Small intestine (tissue), 7 donors: ENCODE data around the gene CARD19. TPM values are rescaled to one million over a fixed set of nuclear protein-coding genes. Genes with fewer than 3 reads are reported as not detected.

Experiments used
- DNase-seq, 2 donors: peaks; one replicate each; pipeline versions ENCODE4 v3.0.0 to v3.0.0-alpha.2; 2013
- FAIRE-seq: peaks from 2 replicates; lab custom pipeline; 2012; peaks lifted over from hg19 to GRCh38; lab: Jason Lieb, UNC
- H3K27ac ChIP-seq, 3 donors: one replicate each; pipeline ENCODE4 v1.5.1; 2013; ENCODE audit warnings: low read length in 2 of 3, mild to moderate bottlenecking in 2 of 3, control low read depth in 1 of 3, inconsistent platforms in 1 of 3, low read depth in 1 of 3, moderate library complexity in 1 of 3
- H3K27me3 ChIP-seq, 3 donors: one replicate each; pipeline ENCODE4 v1.6.1; 2013; ENCODE audit warnings: low read length in 3 of 3, inconsistent platforms in 1 of 3; ENCODE audit not compliant: control insufficient read depth in 3 of 3, insufficient read depth in 3 of 3
- H3K36me3 ChIP-seq, 3 donors: one replicate each; pipeline ENCODE4 v1.6.1; 2013; ENCODE audit warnings: low read length in 3 of 3, inconsistent platforms in 1 of 3, low read depth in 1 of 3, mild to moderate bottlenecking in 1 of 3, moderate library complexity in 1 of 3; ENCODE audit not compliant: control insufficient read depth in 3 of 3, insufficient read depth in 2 of 3
- H3K4me1 ChIP-seq, 3 donors: one replicate each; pipeline ENCODE4 v1.6.1; 2013; ENCODE audit warnings: low read length in 2 of 3, inconsistent platforms in 1 of 3, low read depth in 1 of 3, mild to moderate bottlenecking in 1 of 3, moderate library complexity in 1 of 3; ENCODE audit not compliant: control insufficient read depth in 3 of 3, insufficient read depth in 2 of 3
- H3K4me3 ChIP-seq, 3 donors: one replicate each; pipeline ENCODE4 v1.5.1; 2013; ENCODE audit warnings: low read length in 3 of 3, control low read depth in 1 of 3, inconsistent platforms in 1 of 3, low read depth in 1 of 3, mild to moderate bottlenecking in 1 of 3, moderate library complexity in 1 of 3
- H3K9me3 ChIP-seq, 2 donors: one replicate each; pipeline ENCODE4 v1.6.1; 2013; ENCODE audit warnings: low read depth in 1 of 2, low read length in 1 of 2; ENCODE audit not compliant: control insufficient read depth in 2 of 2, insufficient read depth in 1 of 2
- WGBS, 3 donors: extraction: QIAGEN DNeasy Blood & Tissue Kit; methylation state at CpG; one replicate each; pipeline ENCODE4 v1.1.7; 2013; 5-methylcytosine and 5-hydroxymethylcytosine counted together
- polyA plus RNA-seq, 4 donors: library from polyadenylated mRNA; stranded (reverse) in 3 of 4; unstranded in 1 of 4; fragments of 200-250 nt in 3 of 4; fragments of 120-200 nt in 1 of 4; gene quantifications; one replicate each; pipeline versions ENCODE4 v1.2.1 to v1.2.3, GENCODE V29; 2013
- donor health status: healthy with polysubstance abuse.
- donor health status: control.
- donor health status: control.
- donor health status: Bipolar disorder and iron deficiency.
- donor health status: healthy.

Gene CARD19
- polyA plus RNA-seq, 4 donors = 32.7 to 45.6 (median 42.1) TPM

GRCh38 chr9:93119953-93120845 lies 24.2 kb downstream of the CARD19 start:
- H3K27ac ChIP-seq = peak overlapping the region in 1 of 3 donors; percentile 71
- no peak for FAIRE-seq
- DNase-seq = peak; percentile 55 to 71
- peaks cover 0 to 17% (median 0%) of the 10 kb centered on the region in 3 donors for H3K4me1 ChIP-seq
- H3K9me3 ChIP-seq = no peaks in the 10 kb centered on the region
- H3K36me3 ChIP-seq = peaks cover 0 to 56% (median 0%) of the 10 kb centered on the region in 3 donors
- no peak overlapping the region for H3K4me3 ChIP-seq
- 52 to 59% (median 56%) methylated on average over 20 to 23 of the region's 23 CpGs for WGBS, 3 donors
- H3K27me3 ChIP-seq = no peaks in the 10 kb centered on the region

GRCh38 chr9:93120846-93121315 lies 24.9 kb downstream of the CARD19 start:
- no peak for FAIRE-seq
- H3K36me3 ChIP-seq = peaks cover 0 to 62% (median 0%) of the 10 kb centered on the region in 3 donors
- no peaks in the 10 kb centered on the region for H3K27me3 ChIP-seq
- H3K27ac ChIP-seq = no peak overlapping the region
- peaks cover 0 to 17% (median 0%) of the 10 kb centered on the region in 3 donors for H3K4me1 ChIP-seq
- no peaks in the 10 kb centered on the region for H3K9me3 ChIP-seq
- 85 to 90% (median 86%) methylated on average over 10 to 11 of the region's 11 CpGs for WGBS, 3 donors
- no peak for DNase-seq
- no peak overlapping the region for H3K4me3 ChIP-seq

GRCh38 chr9:93121316-93122241 lies 25.6 kb downstream of the CARD19 start:
- DNase-seq = no peak
- H3K9me3 ChIP-seq = no peaks in the 10 kb centered on the region
- H3K36me3 ChIP-seq = peaks cover 0 to 69% (median 0%) of the 10 kb centered on the region in 3 donors
- no peak for FAIRE-seq
- no peaks in the 10 kb centered on the region for H3K27me3 ChIP-seq
- H3K4me3 ChIP-seq = no peak overlapping the region
- 87 to 89% (median 87%) methylated on average over 20 of the region's 20 CpGs for WGBS, 3 donors
- no peak overlapping the region for H3K27ac ChIP-seq
- peaks cover 0 to 19% (median 0%) of the 10 kb centered on the region in 3 donors for H3K4me1 ChIP-seq

GRCh38 chr9:93122721-93123221 lies 26.8 kb downstream of the CARD19 start:
- Histone ChIP-seq H3K36me3 (peaks cover 0 to 73% (median 0%) of the 10 kb centered on the region in 3 donors), H3K9me3 (no peaks in the 10 kb centered on the region), H3K27ac (no peak overlapping the region), H3K4me3 (no peak overlapping the region), H3K27me3 (no peaks in the 10 kb centered on the region), H3K4me1 (peaks cover 0 to 25% (median 0%) of the 10 kb centered on the region in 3 donors)
- FAIRE-seq (no peak), DNase-seq (no peak)
- 89 to 91% (median 91%) methylated on average over 14 of the region's 14 CpGs for WGBS, 3 donors

GRCh38 chr9:93123561-93124283 lies 27.7 kb downstream of the CARD19 start:
- no peak overlapping the region for H3K4me3 ChIP-seq
- peaks cover 0 to 81% (median 0%) of the 10 kb centered on the region in 3 donors for H3K36me3 ChIP-seq
- 81 to 83% (median 83%) methylated on average over 14 of the region's 14 CpGs for WGBS, 3 donors
- no peak overlapping the region for H3K27ac ChIP-seq
- no peak for DNase-seq
- H3K4me1 ChIP-seq = peaks cover 0 to 25% (median 0%) of the 10 kb centered on the region in 3 donors
- H3K9me3 ChIP-seq = no peaks in the 10 kb centered on the region
- H3K27me3 ChIP-seq = no peaks in the 10 kb centered on the region
- FAIRE-seq = no peak

- H3K36me3 ChIP-seq = peaks cover 0 to 88% (median 0%) of the 10 kb centered on the region in 3 donors
- H3K27me3 ChIP-seq = no peaks in the 10 kb centered on the region
- H3K9me3 ChIP-seq = no peaks in the 10 kb centered on the region
- H3K27ac ChIP-seq = no peak overlapping the region
- DNase-seq (no peak), FAIRE-seq (no peak)
- H3K4me1 ChIP-seq = peaks cover 0 to 20% (median 0%) of the 10 kb centered on the region in 3 donors
- WGBS, 3 donors = 93 to 94% (median 94%) methylated on average over 16 of the region's 16 CpGs
- no peak overlapping the region for H3K4me3 ChIP-seq
Measured at GRCh38 chr9:93124793-93125192, 28.8 kb downstream of the CARD19 start.

GRCh38 chr9:93125331-93125894 lies 29.4 kb downstream of the CARD19 start:
- DNase-seq = no peak
- H3K4me3 ChIP-seq = no peak overlapping the region
- no peaks in the 10 kb centered on the region for H3K27me3 ChIP-seq
- H3K36me3 ChIP-seq = peaks cover 0 to 89% (median 0%) of the 10 kb centered on the region in 3 donors
- peaks cover 0 to 15% (median 0%) of the 10 kb centered on the region in 3 donors for H3K4me1 ChIP-seq
- WGBS, 3 donors = 94 to 96% (median 95%) methylated on average over 10 of the region's 10 CpGs
- FAIRE-seq = no peak
- H3K27ac ChIP-seq = no peak overlapping the region
- no peaks in the 10 kb centered on the region for H3K9me3 ChIP-seq
